WTC11 (cell line): ENCODE measurements around the gene MED12L.

Source experiments
- CBFB ChIP-seq: sonication (generic); formaldehyde crosslinking; IDR thresholded peaks from 2 replicates; pipeline ENCODE4 v1.8.1; 2022; ENCODE audit warnings: mild to moderate bottlenecking, low read depth, missing genetic modification reagents
- CREB1 ChIP-seq: sonication (generic); formaldehyde crosslinking; IDR thresholded peaks from 2 replicates; pipeline ENCODE4 v1.8.0; 2023; ENCODE audit warnings: mild to moderate bottlenecking, missing genetic modification reagents
- CTCF ChIP-seq: fragments of 200-600 bp; IDR thresholded peaks from 2 replicates; pipeline ENCODE4 v1.8.0; 2022; ENCODE audit warnings: antibody characterized with exemption
- ESRRA ChIP-seq: sonication (generic); formaldehyde crosslinking; IDR thresholded peaks from 2 replicates; pipeline ENCODE4 v1.8.1; 2022; ENCODE audit warnings: mild to moderate bottlenecking, missing genetic modification reagents, borderline replicate concordance
- FOXK1 ChIP-seq: sonication (generic); formaldehyde crosslinking; IDR thresholded peaks from 2 replicates; pipeline ENCODE4 v1.8.0; 2022; ENCODE audit warnings: mild to moderate bottlenecking, moderate library complexity, missing genetic modification reagents
- MLX ChIP-seq: sonication (generic); formaldehyde crosslinking; IDR thresholded peaks from 2 replicates; pipeline ENCODE4 v1.8.1; 2023; ENCODE audit warnings: mild to moderate bottlenecking, missing genetic modification reagents, moderate library complexity
- USF2 ChIP-seq: sonication (generic); formaldehyde crosslinking; IDR thresholded peaks from 2 replicates; pipeline ENCODE4 v1.8.1; 2023; ENCODE audit warnings: mild to moderate bottlenecking, missing genetic modification reagents, moderate library complexity
- ZNF232 ChIP-seq: sonication (generic); formaldehyde crosslinking; IDR thresholded peaks from 2 replicates; pipeline ENCODE4 v1.8.0; 2022; ENCODE audit warnings: mild to moderate bottlenecking, missing genetic modification reagents

- no peak for TF ChIP-seq CTCF
- TF ChIP-seq USF2 (CRISPR knock-in tag) = no peak
- no peak for TF ChIP-seq CREB1 (CRISPR knock-in tag)
- TF ChIP-seq MLX (CRISPR knock-in tag) = no peak
- TF ChIP-seq ESRRA (CRISPR knock-in tag) = no peak
- no peak for TF ChIP-seq FOXK1 (CRISPR knock-in tag)
- TF ChIP-seq ZNF232 (CRISPR knock-in tag) = no peak
- TF ChIP-seq CBFB (CRISPR knock-in tag) = no peak
Observed at GRCh38 chr3:151267066-151267465, 181.6 kb downstream of the MED12L start.
